Endothelial cell of umbilical vein (primary cell): Measurements from ENCODE around the gene VWCE. TPM values are rescaled to one million over a fixed set of nuclear protein-coding genes. Genes with fewer than 3 reads are reported as not detected.

Experiments
- BruUV-seq: library from RNA; stranded (reverse); fragments of 400-500 nt; replicated peaks from 2 replicates; lab custom pipeline; 2021; lab: Mats Ljungman, UMichigan
- CTCF ChIA-PET: fragments of 300-600, 350-600 bp; sonication (Branson Sonifier 250); formaldehyde crosslinking; loops from one replicate; lab custom pipeline; 2021; ENCODE audit warnings: antibody characterized with exemption, inconsistent platforms; lab: Charles Lee
- POLR2A ChIA-PET: fragments of 300-600, 350-600 bp; sonication (Branson Sonifier 250); formaldehyde crosslinking; loops from one replicate; lab custom pipeline; 2021; ENCODE audit warnings: antibody characterized with exemption, inconsistent platforms; lab: Charles Lee
- DNase-seq: peaks from one replicate; pipeline ENCODE4 v3.0.0-alpha.2; 2011; ENCODE audit warnings: low read depth, low spot score
- FAIRE-seq: peaks from 2 replicates; lab custom pipeline; 2011; peaks lifted over from hg19 to GRCh38; lab: Jason Lieb, UNC
- H2AFZ ChIP-seq: 2 replicates; pipeline ENCODE4 v1.6.0; 2012; ENCODE audit warnings: low read depth, low read length, control low read depth, inconsistent platforms
- H3K27ac ChIP-seq: 2 replicates; pipeline ENCODE4 v1.5.1; 2011; ENCODE audit warnings: low read depth, mild to moderate bottlenecking, control low read depth, low read length, moderate library complexity; ENCODE audit not compliant: insufficient read depth
- H3K27me3 ChIP-seq, 2 experiments: 2 replicates each; pipeline versions ENCODE4 v1.6.0 to v1.6.1; 2011; ENCODE audit warnings: low read length in 2 of 2, mixed read lengths in 1 of 2; ENCODE audit not compliant: control insufficient read depth in 2 of 2, insufficient read depth in 2 of 2
- H3K36me3 ChIP-seq, 2 experiments: 2 replicates in 1 of 2; 3 replicates in 1 of 2; pipeline ENCODE4 v1.5.1; 2011; ENCODE audit warnings: low read length in 2 of 2, mild to moderate bottlenecking in 1 of 2, moderate library complexity in 1 of 2; ENCODE audit not compliant: control insufficient read depth in 2 of 2, insufficient read depth in 2 of 2; ENCODE audit errors: extremely low read depth in 1 of 2
- H3K4me1 ChIP-seq: 3 replicates; pipeline ENCODE4 v1.5.1; 2011; ENCODE audit warnings: mild to moderate bottlenecking, low read length; ENCODE audit not compliant: control insufficient read depth, insufficient read depth; ENCODE audit errors: extremely low read depth
- H3K4me2 ChIP-seq: 2 replicates; pipeline ENCODE4 v1.6.1; 2011; ENCODE audit warnings: low read length, control low read depth, mixed read lengths; ENCODE audit not compliant: insufficient read depth
- H3K4me3 ChIP-seq, 3 experiments: fragments of 200-600 bp in 1 of 3; sonication (generic), shearing (Covaris generic) in 1 of 3; replicated peaks in 1 of 3; 2 replicates each; pipeline ENCODE4 v1.5.1; 2011 to 2016; ENCODE audit warnings: control low read depth in 3 of 3, low read length in 3 of 3, mild to moderate bottlenecking in 2 of 3, inconsistent platforms in 1 of 3, low read depth in 1 of 3, moderate library complexity in 1 of 3; ENCODE audit not compliant: insufficient read depth in 1 of 3
- H3K79me2 ChIP-seq: 2 replicates; pipeline ENCODE4 v1.6.0; 2012; ENCODE audit warnings: low read length, inconsistent platforms; ENCODE audit not compliant: control insufficient read depth, insufficient read depth
- H3K9ac ChIP-seq: replicated peaks from 2 replicates; pipeline ENCODE3; 2011; ENCODE audit warnings: low read length, control low read depth; ENCODE audit not compliant: insufficient read depth; ENCODE audit errors: extremely low read depth
- H3K9me1 ChIP-seq: replicated peaks from 3 replicates; pipeline ENCODE4 v1.6.0; 2011; ENCODE audit warnings: mild to moderate bottlenecking, low read length; ENCODE audit not compliant: control insufficient read depth, insufficient read depth; ENCODE audit errors: extremely low read depth
- H3K9me3 ChIP-seq: replicated peaks from 2 replicates; pipeline ENCODE4 v1.5.1; 2012; ENCODE audit warnings: low read length, inconsistent platforms; ENCODE audit not compliant: control insufficient read depth, insufficient read depth
- H4K20me1 ChIP-seq: replicated peaks from 2 replicates; pipeline ENCODE3; 2011; ENCODE audit warnings: mild to moderate bottlenecking, low read length; ENCODE audit not compliant: control insufficient read depth, insufficient read depth; ENCODE audit errors: extremely low read depth
- EZH2 ChIP-seq: IDR thresholded peaks from 2 replicates; pipeline ENCODE4 v1.6.1; 2012; ENCODE audit warnings: borderline replicate concordance, low read depth, mild to moderate bottlenecking, moderate library complexity, low read length, inconsistent platforms; ENCODE audit not compliant: severe bottlenecking
- FOS ChIP-seq: IDR thresholded peaks from 2 replicates; pipeline ENCODE4 v1.6.1; 2011; ENCODE audit warnings: mild to moderate bottlenecking, low read length, moderate library complexity, borderline replicate concordance; ENCODE audit not compliant: insufficient read depth
- GATA2 ChIP-seq: IDR thresholded peaks from 2 replicates; pipeline ENCODE4 v1.7.0; 2011; ENCODE audit warnings: low read depth, mild to moderate bottlenecking, moderate library complexity, mixed read lengths, low read length; ENCODE audit not compliant: insufficient read length, insufficient read depth
- JUN ChIP-seq: IDR thresholded peaks from 2 replicates; pipeline ENCODE4 v1.6.1; 2011; ENCODE audit warnings: borderline replicate concordance, low read depth; ENCODE audit not compliant: insufficient read length, insufficient read depth
- MYC ChIP-seq: IDR thresholded peaks from one replicate; pipeline ENCODE4 v1.6.1; 2011; ENCODE audit warnings: mild to moderate bottlenecking, low read depth, low read length
- POLR2A ChIP-seq: IDR thresholded peaks from 2 replicates; pipeline ENCODE4 v1.6.1; 2012; ENCODE audit warnings: low read depth, mild to moderate bottlenecking, control low read depth, low read length
- POLR2AphosphoS5 ChIP-seq: IDR thresholded peaks from 2 replicates; pipeline ENCODE4 v1.6.1; 2012; ENCODE audit warnings: low read depth, mild to moderate bottlenecking, control low read depth, low read length, moderate library complexity; ENCODE audit not compliant: insufficient read depth
- dilution Hi-C: fragments of 300-500 bp; cut with MboI; formaldehyde crosslinking; loops from one replicate; pipeline ENCODE4 v1.15.0; 2019; ENCODE audit warnings: low sequenced_read_pairs; ENCODE audit not compliant: extremely low pct_ligation_motif_present
- intact Hi-C: fragments of 100-400 bp; cut with micrococcal nuclease; formaldehyde crosslinking; loops from one replicate; pipeline ENCODE4 v1.10.0; 2022
- polyA plus RNA-seq, 4 experiments: library from polyadenylated mRNA; depleted of rRNA in 3 of 4; stranded (reverse) in 3 of 4; unstranded in 1 of 4; fragments of >200 nt; gene quantifications; 2 replicates each; pipeline versions ENCODE4 v1.2.1 to v1.2.3, GENCODE V29; 2011 to 2012; ENCODE audit warnings: missing spikeins in 1 of 4
- total RNA-seq: library from RNA; stranded (reverse); gene quantifications from 2 replicates; pipeline ENCODE4 v1.2.3, GENCODE V29; 2021
- TF ChIP-seq, protein P1 (sequence below), 2 donors: IDR thresholded peaks; 1 replicate in 1 of 2; 2 replicates in 1 of 2; pipeline ENCODE4 v1.5.1; 2011; ENCODE audit warnings: low read length in 2 of 2, mild to moderate bottlenecking in 2 of 2, moderate library complexity in 2 of 2, control low read depth in 1 of 2, inconsistent platforms in 1 of 2, low read depth in 1 of 2; ENCODE audit not compliant: insufficient read depth in 1 of 2; ENCODE audit errors: extremely low read depth in 1 of 2
- TF ChIP-seq, protein P2 (sequence below): IDR thresholded peaks from 2 replicates; pipeline ENCODE4 v1.6.1; 2011; ENCODE audit not compliant: insufficient read depth, insufficient read length

VWCE gene
- total and polyA plus RNA-seq, 2 donors (not counting 3 experiments of a cell fraction or from before 2014, with no cell fraction given): 6.5 to 14.4 TPM

DNA sequence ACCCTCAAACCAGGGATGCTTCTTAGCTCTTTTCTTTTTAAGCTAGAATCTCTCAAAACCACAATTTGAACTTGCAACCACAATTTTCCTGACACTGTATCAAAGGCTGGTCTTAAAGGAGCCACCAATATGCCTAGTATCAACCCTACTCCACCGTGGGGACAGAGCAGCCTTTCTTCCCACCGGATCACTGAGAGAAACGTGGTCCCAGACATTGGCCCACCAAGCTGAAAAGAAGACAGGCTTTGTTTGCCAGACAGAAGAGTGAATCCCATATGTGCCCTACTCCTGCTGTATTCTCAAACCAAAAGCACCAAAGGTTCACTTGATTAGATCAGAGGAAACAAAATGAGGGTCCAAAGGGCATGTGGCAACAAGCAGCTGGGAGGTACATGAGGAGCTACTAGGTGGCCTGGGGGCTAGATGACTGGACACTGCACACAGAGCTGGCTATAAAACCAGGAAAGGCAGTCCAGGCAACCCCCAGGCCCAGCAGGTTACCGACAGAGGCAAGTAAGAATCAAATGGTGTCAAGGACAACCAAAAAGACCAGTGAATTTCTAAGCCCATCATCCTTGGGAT, 3.6 kb upstream of the VWCE start:
- Histone ChIP-seq H4K20me1 (no peaks in the 10 kb centered on the region), H3K9me3 (no peaks in the 10 kb centered on the region), H3K4me3 (no peak overlapping the region), H3K9ac (no peak overlapping the region), H3K79me2 (no peaks in the 10 kb centered on the region), H3K4me2 (no peak overlapping the region), H3K36me3 (peaks cover 17 to 29% of the 10 kb centered on the region in 2 experiments), H3K9me1 (no peaks in the 10 kb centered on the region), H2AFZ (no peak overlapping the region), H3K4me1 (peaks cover 37% of the 10 kb centered on the region), H3K27me3 (peaks cover 0 to 3% of the 10 kb centered on the region in 2 experiments), H3K27ac (peak overlapping the region; percentile 19)
- dilution Hi-C loops: no loop called here
- no peak for TF ChIP-seq MYC
- no peak for TF ChIP-seq EZH2
- TF ChIP-seq JUN: no peak
- TF ChIP-seq, protein P1, sequence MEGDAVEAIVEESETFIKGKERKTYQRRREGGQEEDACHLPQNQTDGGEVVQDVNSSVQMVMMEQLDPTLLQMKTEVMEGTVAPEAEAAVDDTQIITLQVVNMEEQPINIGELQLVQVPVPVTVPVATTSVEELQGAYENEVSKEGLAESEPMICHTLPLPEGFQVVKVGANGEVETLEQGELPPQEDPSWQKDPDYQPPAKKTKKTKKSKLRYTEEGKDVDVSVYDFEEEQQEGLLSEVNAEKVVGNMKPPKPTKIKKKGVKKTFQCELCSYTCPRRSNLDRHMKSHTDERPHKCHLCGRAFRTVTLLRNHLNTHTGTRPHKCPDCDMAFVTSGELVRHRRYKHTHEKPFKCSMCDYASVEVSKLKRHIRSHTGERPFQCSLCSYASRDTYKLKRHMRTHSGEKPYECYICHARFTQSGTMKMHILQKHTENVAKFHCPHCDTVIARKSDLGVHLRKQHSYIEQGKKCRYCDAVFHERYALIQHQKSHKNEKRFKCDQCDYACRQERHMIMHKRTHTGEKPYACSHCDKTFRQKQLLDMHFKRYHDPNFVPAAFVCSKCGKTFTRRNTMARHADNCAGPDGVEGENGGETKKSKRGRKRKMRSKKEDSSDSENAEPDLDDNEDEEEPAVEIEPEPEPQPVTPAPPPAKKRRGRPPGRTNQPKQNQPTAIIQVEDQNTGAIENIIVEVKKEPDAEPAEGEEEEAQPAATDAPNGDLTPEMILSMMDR (IDR thresholded peaks at IDR 0.05; ENCODE audit: extremely low read depth in 1 of 2, insufficient read depth in 1 of 2, low read depth in 1 of 2, low read length in 2 of 2): no peak
- no peak for TF ChIP-seq FOS
- TF ChIP-seq POLR2A: no peak
- TF ChIP-seq, protein P2, sequence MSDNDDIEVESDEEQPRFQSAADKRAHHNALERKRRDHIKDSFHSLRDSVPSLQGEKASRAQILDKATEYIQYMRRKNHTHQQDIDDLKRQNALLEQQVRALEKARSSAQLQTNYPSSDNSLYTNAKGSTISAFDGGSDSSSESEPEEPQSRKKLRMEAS: no peak
- TF ChIP-seq POLR2AphosphoS5: no peak
- TF ChIP-seq GATA2: no peak
- FAIRE-seq: no peak
- no TSS peak for BruUV-seq
- ChIA-PET POLR2A (no interaction called here), CTCF (interaction anchor here (1.5 kb wide), 2 partner anchors 44 to 63 kb away, joined by 3 to 5 read pairs; partner anchors contain the start of genes CYB561A3 and TMEM138)
- DNase-seq: no peak
- intact Hi-C loops: no loop called here
